Panc1 (cell line): Measurements from ENCODE around the gene ETNK1. TPM values are rescaled to one million over a fixed set of nuclear protein-coding genes. Genes with fewer than 3 reads are reported as not detected.

Experiments used
- ATAC-seq: fragments of 200-7000 bp; cut with Tn5 transposase; 2 replicates; pipeline ENCODE4 v1.9.1; 2020; ENCODE audit warnings: mild to moderate bottlenecking, moderate library complexity
- BruUV-seq: library from RNA; stranded (reverse); fragments of 400-500 nt; replicated peaks from 2 replicates; lab custom pipeline; 2021; lab: Mats Ljungman, UMichigan
- CTCF ChIA-PET: fragments of 300-600 bp; sonication (Branson Sonifier 250); formaldehyde crosslinking; loops from one replicate; lab custom pipeline; 2022; ENCODE audit warnings: antibody characterized with exemption; lab: Charles Lee
- POLR2A ChIA-PET: fragments of 300-600 bp; sonication (Branson Sonifier 250); formaldehyde crosslinking; loops from one replicate; lab custom pipeline; 2022; ENCODE audit warnings: antibody characterized with exemption; lab: Charles Lee
- DNase-seq: peaks from one replicate; pipeline ENCODE4 v3.0.0-alpha.2; 2010; ENCODE audit warnings: low read depth, low spot score
- H3K27ac ChIP-seq: 2 replicates; pipeline ENCODE4 v1.5.1; 2011; ENCODE audit warnings: mild to moderate bottlenecking, low read length, inconsistent platforms
- H3K27me3 ChIP-seq: fragments of 200-500 bp; sonication (Bioruptor generic); 2 replicates; pipeline ENCODE4 v1.6.0; 2014; ENCODE audit warnings: low read length, inconsistent platforms; ENCODE audit not compliant: control insufficient read depth, insufficient read depth
- H3K36me3 ChIP-seq: fragments of 200-500 bp; sonication (Bioruptor generic); 2 replicates; pipeline ENCODE4 v1.5.1; 2014; ENCODE audit warnings: inconsistent platforms, mild to moderate bottlenecking, low read length, moderate library complexity; ENCODE audit not compliant: control insufficient read depth, insufficient read depth
- H3K4me1 ChIP-seq: 2 replicates; pipeline ENCODE4 v1.5.1; 2011; ENCODE audit warnings: inconsistent platforms, mild to moderate bottlenecking, low read length, moderate library complexity; ENCODE audit not compliant: control insufficient read depth, insufficient read depth
- H3K4me3 ChIP-seq, 2 experiments: 2 replicates each; pipeline ENCODE4 v1.5.1; 2011 to 2012; ENCODE audit warnings: low read depth in 2 of 2, low read length in 2 of 2, mild to moderate bottlenecking in 2 of 2, inconsistent platforms in 1 of 2, moderate library complexity in 1 of 2
- H3K9me3 ChIP-seq: fragments of 200-500 bp; sonication (Bioruptor generic); 2 replicates; pipeline ENCODE4 v1.5.1; 2014; ENCODE audit warnings: low read depth, mild to moderate bottlenecking, inconsistent platforms, low read length, moderate library complexity; ENCODE audit not compliant: control insufficient read depth, insufficient read depth
- CTCF ChIP-seq: fragments of 450-650 bp; IDR thresholded peaks from 2 replicates; pipeline ENCODE4 v1.5.1; 2017; ENCODE audit warnings: mild to moderate bottlenecking
- POLR2AphosphoS5 ChIP-seq: IDR thresholded peaks from 2 replicates; pipeline ENCODE4 v1.6.1; 2012; ENCODE audit warnings: mild to moderate bottlenecking, low read depth, low read length, moderate library complexity
- REST ChIP-seq, 2 experiments: IDR thresholded peaks; 2 replicates each; pipeline ENCODE4 v1.6.1; 2011 to 2012; ENCODE audit warnings: low read depth in 2 of 2, control low read depth in 1 of 2, low read length in 1 of 2, mild to moderate bottlenecking in 1 of 2, moderate library complexity in 1 of 2; ENCODE audit not compliant: insufficient read depth in 1 of 2
- SIN3A ChIP-seq: IDR thresholded peaks from 2 replicates; pipeline ENCODE4 v1.6.1; 2012; ENCODE audit warnings: low read depth, mild to moderate bottlenecking, low read length, moderate library complexity, borderline replicate concordance; ENCODE audit not compliant: insufficient read depth
- TCF7L2 ChIP-seq: IDR thresholded peaks from 2 replicates; pipeline ENCODE4 v1.6.1; 2011; ENCODE audit warnings: mild to moderate bottlenecking, low read depth, low read length, inconsistent platforms
- in situ Hi-C: cut with HindIII; loops from 2 replicates; pipeline ENCODE4 v1.10.0; 2016; ENCODE audit warnings: low sequenced_read_pairs, low pct_unique_long_range_greater_than_20kb
- intact Hi-C: fragments of 100-400 bp; cut with micrococcal nuclease; formaldehyde crosslinking; loops from one replicate; pipeline ENCODE4 v1.10.0; 2022; ENCODE audit not compliant: unreplicated experiment
- total RNA-seq: library from RNA; stranded (reverse); gene quantifications from one replicate; pipeline ENCODE4 v1.2.1, GENCODE V29; 2021; ENCODE audit not compliant: unreplicated experiment

Gene ETNK1
- total RNA-seq, 1 experiment from 2014 or later: 43.1 TPM

GRCh38 chr12:22656831-22657230 is 31.9 kb downstream of the ETNK1 start:
- ATAC-seq (no peak), DNase-seq (no peak)
- no peak overlapping the region for H3K27ac ChIP-seq
- no peaks in the 10 kb centered on the region for H3K9me3 ChIP-seq
- in situ Hi-C loops: no loop called here
- H3K4me1 ChIP-seq: no peaks in the 10 kb centered on the region
- no peak overlapping the region for H3K4me3 ChIP-seq
- ChIA-PET CTCF (no interaction called here), POLR2A (interaction anchor here (0.6 kb wide), 1 partner anchor 66 kb away, joined by 8 read pairs; no protein-coding TSS in a partner anchor)
- BruUV-seq: no TSS peak
- no peaks in the 10 kb centered on the region; the same call in 1 of the 2 replicates for H3K36me3 ChIP-seq
- TF ChIP-seq POLR2AphosphoS5: no peak
- no peak for TF ChIP-seq SIN3A
- no peak for TF ChIP-seq REST (IDR thresholded peaks at IDR 0.05; ENCODE audit: insufficient read depth in 1 of 2, low read depth in 2 of 2, low read length in 1 of 2)
- no peak for TF ChIP-seq CTCF
- TF ChIP-seq TCF7L2: no peak
- intact Hi-C loops: no loop called here
- no peaks in the 10 kb centered on the region for H3K27me3 ChIP-seq

DNA sequence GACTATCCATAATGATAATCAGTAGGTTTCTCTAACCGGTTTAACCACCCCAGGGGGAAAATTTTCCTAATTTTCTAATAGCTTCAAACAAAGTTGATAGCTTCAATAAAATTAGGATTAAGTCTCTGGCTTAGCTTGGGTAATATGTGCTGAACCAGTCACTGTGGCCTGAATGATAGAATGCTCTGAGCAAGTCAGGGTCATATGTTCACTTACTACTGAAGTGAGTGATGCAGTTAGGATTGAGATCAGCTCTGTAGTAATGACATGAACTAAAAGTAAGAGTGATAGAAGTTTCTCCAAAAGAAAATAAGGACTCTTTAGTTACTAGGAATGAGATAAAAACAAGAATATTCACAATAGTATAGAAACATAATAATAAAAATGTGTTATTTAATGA is 32.6 kb downstream of the ETNK1 start:
- ChIA-PET POLR2A (no interaction called here), CTCF (no interaction called here)
- H3K27ac ChIP-seq: no peak overlapping the region
- H3K36me3 ChIP-seq: no peaks in the 10 kb centered on the region; the same call in 1 of the 2 replicates
- no peaks in the 10 kb centered on the region for H3K4me1 ChIP-seq
- in situ Hi-C loops: no loop called here
- BruUV-seq: no TSS peak
- intact Hi-C loops: no loop called here
- no peak for ATAC-seq
- no peak for TF ChIP-seq POLR2AphosphoS5
- TF ChIP-seq SIN3A: no peak
- TF ChIP-seq REST (IDR thresholded peaks at IDR 0.05; ENCODE audit: insufficient read depth in 1 of 2, low read depth in 2 of 2, low read length in 1 of 2): no peak
- TF ChIP-seq TCF7L2: no peak
- no peak for TF ChIP-seq CTCF
- DNase-seq: no peak
- no peak overlapping the region for H3K4me3 ChIP-seq
- H3K9me3 ChIP-seq: no peaks in the 10 kb centered on the region
- H3K27me3 ChIP-seq: no peaks in the 10 kb centered on the region
